ENCODE results near the gene LTBP1. TPM values are rescaled to one million over a fixed set of nuclear protein-coding genes. Genes with fewer than 3 reads are reported as not detected.

The LTBP1 gene
- total RNA-seq, 1 experiment from 2014 or later: 2.2 TPM

DNA sequence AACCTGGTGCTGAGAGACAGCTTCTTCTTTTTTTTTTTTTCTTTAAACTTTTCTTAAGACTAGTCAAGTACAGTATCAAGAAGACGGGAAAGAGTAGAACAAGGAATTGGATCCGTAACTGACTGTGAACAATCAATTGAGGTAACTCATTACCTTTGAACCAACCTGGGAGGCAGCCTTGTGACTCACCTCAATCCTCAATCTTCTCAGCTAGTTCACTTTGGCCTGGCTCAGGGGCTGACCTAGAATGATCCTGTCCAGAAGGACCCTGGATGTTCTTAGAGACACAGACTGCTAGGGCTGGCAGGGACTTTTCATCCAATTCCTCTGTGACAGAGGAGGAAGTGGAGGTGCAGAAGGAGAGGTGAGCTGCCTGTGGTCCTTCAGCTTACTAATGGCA is 1.5 kb upstream of the LTBP1 start:
- intact Hi-C loops (cut with micrococcal nuclease; ENCODE audit: unreplicated experiment): loop anchor here (10.0 kb wide), 2 partner anchors 390 to 430 kb away; no protein-coding TSS in a partner anchor
- TF ChIP-seq CTCF (conservative IDR thresholded peaks at IDR 0.05; ENCODE audit: low read depth, low read length) (no peak), EZH2 (IDR thresholded peaks at IDR 0.05; ENCODE audit: borderline replicate concordance, low read depth, low read length, poor library complexity, severe bottlenecking) (no peak)

GRCh38 chr2:32947076-32947483 is 327 bp downstream of the LTBP1 start:
- ChIA-PET POLR2A (ENCODE audit: low non-redundant PET) (interaction anchor here (0.6 kb wide), 1 partner anchor 48 kb away, joined by 9 read pairs; no protein-coding TSS in a partner anchor), CTCF (no interaction called here)
- no peak for DNase-seq (ENCODE audit: low spot score)
- Histone ChIP-seq H3K36me3 (ENCODE audit: insufficient read depth, low read length, poor library complexity, severe bottlenecking) (no peaks in the 10 kb centered on the region), H3K27ac (ENCODE audit: low read depth, low read length, poor library complexity, severe bottlenecking) (no peak overlapping the region), H3K27me3 (replicated peaks; ENCODE audit: insufficient read depth, low read depth, low read length, poor library complexity) (peaks cover 46% of the 10 kb centered on the region), H3K9me3 (ENCODE audit: low read depth, low read length, poor library complexity, severe bottlenecking) (no peaks in the 10 kb centered on the region), H3K4me1 (ENCODE audit: insufficient read depth, low read length, poor library complexity, severe bottlenecking) (peaks cover 4% of the 10 kb centered on the region), H3K4me3 (ENCODE audit: low read depth, low read length, poor library complexity, severe bottlenecking) (peak overlapping the region; percentile 54)
- TF ChIP-seq CTCF (conservative IDR thresholded peaks at IDR 0.05; ENCODE audit: low read depth, low read length) (no peak), EZH2 (IDR thresholded peaks at IDR 0.05; ENCODE audit: borderline replicate concordance, low read depth, low read length, poor library complexity, severe bottlenecking) (no peak)
- BruUV-seq (replicated peaks): no TSS peak
- intact Hi-C loops (cut with micrococcal nuclease; ENCODE audit: unreplicated experiment): loop anchor here (2.0 to 10.0 kb wide), 3 partner anchors 174 to 428 kb away; no protein-coding TSS in a partner anchor

More for the DNA sequence above, 1.5 kb upstream of the LTBP1 start:
- no TSS peak for BruUV-seq (replicated peaks)
- Histone ChIP-seq H3K36me3 (ENCODE audit: insufficient read depth, low read length, poor library complexity, severe bottlenecking) (no peaks in the 10 kb centered on the region), H3K4me1 (ENCODE audit: insufficient read depth, low read length, poor library complexity, severe bottlenecking) (peaks cover 4% of the 10 kb centered on the region), H3K27me3 (replicated peaks; ENCODE audit: insufficient read depth, low read depth, low read length, poor library complexity) (peaks cover 42% of the 10 kb centered on the region), H3K9me3 (ENCODE audit: low read depth, low read length, poor library complexity, severe bottlenecking) (no peaks in the 10 kb centered on the region), H3K4me3 (ENCODE audit: low read depth, low read length, poor library complexity, severe bottlenecking) (no peak overlapping the region), H3K27ac (ENCODE audit: low read depth, low read length, poor library complexity, severe bottlenecking) (no peak overlapping the region)
- ChIA-PET POLR2A (ENCODE audit: low non-redundant PET) (no interaction called here), CTCF (interaction anchor here (0.6 kb wide), 1 partner anchor 10 kb away, joined by 6 read pairs; no protein-coding TSS in a partner anchor)
- DNase-seq (ENCODE audit: low spot score): no peak

- POLR2A ChIA-PET (ENCODE audit: low non-redundant PET): no interaction called here
- H3K27me3 ChIP-seq (replicated peaks; ENCODE audit: insufficient read depth, low read depth, low read length, poor library complexity): peaks cover 46% of the 10 kb centered on the region
- peak; percentile 19 for DNase-seq (ENCODE audit: low spot score)
- CTCF ChIA-PET: no interaction called here
- intact Hi-C loops (cut with micrococcal nuclease; ENCODE audit: unreplicated experiment): loop anchor here (2.0 to 10.0 kb wide), 3 partner anchors 175 to 427 kb away; no protein-coding TSS in a partner anchor
- peak overlapping the region; percentile 54 for H3K4me3 ChIP-seq (ENCODE audit: low read depth, low read length, poor library complexity, severe bottlenecking)
- TF ChIP-seq CTCF (conservative IDR thresholded peaks at IDR 0.05; ENCODE audit: low read depth, low read length): no peak
- TF ChIP-seq EZH2 (IDR thresholded peaks at IDR 0.05; ENCODE audit: borderline replicate concordance, low read depth, low read length, poor library complexity, severe bottlenecking): peak; percentile 70
- no TSS peak for BruUV-seq (replicated peaks)
- H3K4me1 ChIP-seq (ENCODE audit: insufficient read depth, low read length, poor library complexity, severe bottlenecking): no peaks in the 10 kb centered on the region
- no peaks in the 10 kb centered on the region for H3K36me3 ChIP-seq (ENCODE audit: insufficient read depth, low read length, poor library complexity, severe bottlenecking)
- H3K27ac ChIP-seq (ENCODE audit: low read depth, low read length, poor library complexity, severe bottlenecking): no peak overlapping the region
- no peaks in the 10 kb centered on the region for H3K9me3 ChIP-seq (ENCODE audit: low read depth, low read length, poor library complexity, severe bottlenecking)
Measured at GRCh38 chr2:32947484-32948143, 861 bp downstream of the LTBP1 start.
